PC-3 (cell line): ENCODE measurements around the gene PPP2R5D.

Experiments
- CTCF ChIP-seq: fragments of 300-600 bp; sonication (generic); conservative IDR thresholded peaks from 2 replicates; pipeline ENCODE4 v1.5.1; 2017; ENCODE audit warnings: antibody characterized with exemption, low read depth, mild to moderate bottlenecking, low read length
- EZH2 ChIP-seq: fragments of 300-600 bp; sonication (generic); IDR thresholded peaks from one replicate; pipeline ENCODE4 v1.6.1; 2017; ENCODE audit warnings: antibody characterized with exemption, mild to moderate bottlenecking, low read length; ENCODE audit not compliant: unreplicated experiment

GRCh38 chr6:42969934-42970333 is 14.4 kb upstream of the PPP2R5D start:
- no peak for TF ChIP-seq CTCF
- TF ChIP-seq EZH2, result no peak
